Measurements from ENCODE around the gene TIMM13.
"Not testable (repeated sequence)": the region's sequence is repeated elsewhere in the genome, so short reads cannot be mapped to it uniquely, and the experiment has no call there.

The TIMM13 gene

DNA sequence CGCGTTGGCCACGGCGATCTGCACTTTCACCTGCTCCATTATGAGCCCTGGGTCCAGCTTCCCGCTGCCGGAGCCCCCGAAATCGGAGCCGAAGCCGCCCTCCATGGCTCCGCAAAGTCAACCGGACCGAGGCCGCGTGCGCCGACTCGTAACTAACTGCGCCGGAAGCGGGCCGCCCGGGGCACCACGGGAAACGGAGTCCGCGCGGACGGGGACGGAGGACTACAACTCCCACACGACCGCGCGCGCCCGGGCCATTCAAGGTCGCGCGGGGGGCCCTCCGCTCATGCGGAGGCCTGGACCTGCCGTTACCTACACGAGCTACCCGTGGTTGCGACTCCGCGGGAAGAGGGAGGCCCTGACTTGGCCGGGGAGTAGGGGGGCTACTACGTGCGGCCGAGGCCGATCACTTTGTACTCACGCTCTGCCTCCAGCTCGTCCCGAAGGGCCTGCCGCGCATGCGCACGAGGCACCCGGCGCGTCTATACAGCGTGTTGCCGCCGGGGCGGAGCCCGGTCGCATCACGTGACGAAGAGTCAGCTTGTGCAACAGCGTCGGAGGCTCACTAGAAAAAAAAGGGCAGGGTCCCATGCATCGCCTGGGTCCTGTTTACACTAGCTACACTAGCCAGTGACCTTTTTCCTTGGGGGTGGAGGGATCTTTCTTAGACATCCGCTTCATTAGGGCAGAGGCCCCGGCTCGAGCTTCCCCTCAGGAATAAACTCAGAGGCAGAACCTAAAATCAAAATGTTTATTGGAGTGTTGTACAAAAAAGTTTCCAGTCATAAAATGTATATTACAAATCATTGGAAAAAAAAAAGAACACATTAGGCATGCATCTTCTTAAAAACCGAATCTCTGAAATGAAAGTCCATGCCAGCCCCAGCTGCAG is at the start of gene TIMM13:
Gene TIMM13, minus strand, starts transcription at position 158 of the 892 bp plus-strand sequence. Its CDS starts 53 bp downstream, at position 105.
- DNase-seq (ENCODE audit: low spot score) = peak; percentile 98

DNA sequence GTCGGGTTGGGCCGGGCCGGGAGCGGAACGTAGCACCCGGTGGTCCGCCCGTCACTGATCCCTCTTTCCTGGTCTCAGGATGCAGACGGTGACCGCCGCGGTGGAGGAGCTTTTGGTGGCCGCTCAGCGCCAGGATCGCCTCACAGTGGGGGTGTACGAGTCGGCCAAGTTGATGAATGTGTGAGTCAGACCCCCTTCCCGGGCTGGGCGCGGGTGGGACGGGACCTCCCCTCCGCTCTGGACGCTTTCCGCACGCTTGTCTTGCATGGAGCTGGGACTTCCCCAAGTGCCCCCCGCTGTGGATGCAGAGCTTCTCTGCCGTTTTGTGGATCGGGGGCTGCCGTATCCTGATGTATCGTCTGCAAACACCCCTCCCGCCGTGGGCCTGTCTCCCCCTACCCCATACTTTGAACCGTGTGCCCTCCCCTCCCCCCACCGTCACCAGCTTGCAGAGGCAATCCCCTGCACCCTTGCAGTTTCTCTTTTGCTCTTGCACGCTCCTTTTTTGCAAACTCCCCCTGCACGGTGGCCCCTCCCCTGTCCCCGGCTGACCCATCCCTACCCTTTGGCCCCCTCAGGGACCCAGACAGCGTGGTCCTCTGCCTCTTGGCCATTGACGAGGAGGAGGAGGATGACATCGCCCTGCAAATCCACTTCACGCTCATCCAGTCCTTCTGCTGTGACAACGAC is 49.2 kb upstream of the TIMM13 start:
- peak; percentile 75 for DNase-seq (ENCODE audit: low spot score)

DNA sequence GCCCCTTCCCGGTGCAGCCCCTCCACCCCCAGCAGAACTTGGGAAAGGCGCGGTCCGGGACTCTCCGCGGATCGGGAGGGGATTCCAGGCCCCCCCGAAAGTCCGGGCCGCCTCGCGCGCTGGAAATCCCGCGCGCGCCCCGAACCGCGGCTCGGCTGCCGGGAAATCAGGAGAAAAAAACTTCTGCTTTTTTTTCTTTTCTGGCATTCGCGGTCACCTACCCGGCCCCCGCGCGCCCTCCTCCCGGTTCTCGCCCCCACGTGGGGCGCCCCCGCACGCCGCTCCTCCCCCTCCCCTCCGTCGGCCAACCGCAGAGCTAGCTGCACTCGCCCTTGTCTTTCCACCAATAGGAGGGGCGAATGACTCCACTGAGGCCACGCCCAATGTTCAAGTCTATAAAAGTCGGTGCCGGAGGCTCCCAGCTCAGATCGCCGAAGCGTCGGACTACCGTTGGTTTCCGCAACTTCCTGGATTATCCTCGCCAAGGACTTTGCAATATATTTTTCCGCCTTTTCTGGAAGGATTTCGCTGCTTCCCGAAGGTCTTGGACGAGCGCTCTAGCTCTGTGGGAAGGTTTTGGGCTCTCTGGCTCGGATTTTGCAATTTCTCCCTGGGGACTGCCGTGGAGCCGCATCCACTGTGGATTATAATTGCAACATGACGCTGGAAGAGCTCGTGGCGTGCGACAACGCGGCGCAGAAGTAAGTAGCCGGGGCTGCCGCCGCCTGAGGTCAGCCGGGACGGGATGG is 48.5 kb upstream of the TIMM13 start, which contains the start of gene GADD45B:
Gene GADD45B, plus strand, starts transcription at position 426 of the 749 bp plus-strand sequence. Its CDS starts 232 bp downstream, at position 658.
- DNase-seq (ENCODE audit: low spot score) = peak; percentile 95

DNA sequence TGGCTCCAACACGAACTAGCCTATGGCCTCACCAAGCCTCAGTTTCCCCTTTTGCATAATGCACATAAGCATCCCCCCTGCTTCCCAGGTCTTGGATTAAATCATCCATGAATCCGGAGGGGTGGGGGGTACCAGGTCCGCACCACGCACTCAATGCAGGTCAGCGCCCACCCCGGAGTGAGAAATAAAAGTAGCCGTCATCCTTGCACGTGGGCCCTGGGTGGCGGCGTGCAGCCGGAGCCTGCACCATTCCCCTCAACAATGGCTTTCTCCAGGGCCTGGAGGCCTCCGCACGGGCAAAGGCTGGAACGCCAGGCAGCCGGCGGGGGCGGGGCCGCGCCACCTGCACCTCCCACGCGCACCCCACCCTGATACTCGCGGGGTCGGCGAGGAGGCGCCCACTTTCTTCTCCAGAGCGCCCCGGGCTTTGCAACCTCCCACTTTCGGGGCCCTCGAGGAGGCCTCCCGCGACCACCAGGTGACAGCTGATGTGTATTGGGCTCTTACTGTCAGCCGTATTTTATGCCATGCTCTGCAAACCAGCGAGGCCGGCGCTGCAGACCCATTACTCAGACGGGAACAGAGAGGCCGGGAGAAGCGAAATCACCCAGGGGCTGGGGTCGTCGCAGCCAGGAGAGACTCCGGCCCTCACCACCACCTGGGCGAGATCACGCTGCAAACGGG is 47.8 kb upstream of the TIMM13 start:
- DNase-seq (ENCODE audit: low spot score) = peak; percentile 71

DNA sequence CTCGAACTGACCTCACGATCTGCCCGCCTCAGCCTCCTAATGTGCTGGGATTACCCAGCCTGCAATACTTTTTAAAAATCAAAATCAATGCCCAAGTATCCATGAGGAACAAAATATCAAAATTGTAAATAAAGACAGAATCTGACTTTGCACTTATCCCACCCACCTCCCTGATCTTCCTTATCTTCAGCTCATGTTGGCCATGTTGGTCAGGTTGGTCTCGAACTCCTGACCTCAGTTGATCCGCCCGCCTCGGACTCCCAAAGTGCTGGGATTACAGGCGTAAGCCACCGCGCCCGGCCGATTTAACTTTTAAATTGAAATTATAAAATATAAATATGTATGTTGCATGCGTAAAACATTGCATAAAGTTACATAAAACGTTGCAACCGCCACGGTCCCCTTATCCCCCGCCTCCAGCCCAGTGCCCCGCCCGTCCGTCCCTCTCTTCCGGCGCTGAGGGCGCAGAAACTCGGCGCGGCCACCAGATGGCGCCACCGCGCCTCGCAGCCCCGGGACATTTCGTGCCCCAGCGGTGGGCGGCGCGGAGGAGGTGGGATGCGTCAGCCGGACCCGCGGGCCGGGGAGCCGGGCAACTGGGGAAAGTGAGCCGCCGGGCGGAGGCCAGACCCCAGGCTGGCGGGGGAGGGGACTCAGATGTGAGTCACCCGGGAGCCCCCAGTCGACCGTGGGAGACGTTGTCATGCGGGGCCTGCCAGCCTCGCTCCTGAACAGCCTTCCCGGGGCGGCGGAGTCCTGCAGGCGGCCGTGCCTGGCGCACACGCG is 47.0 kb upstream of the TIMM13 start:
- DNase-seq (ENCODE audit: low spot score) = peak; percentile 93

DNA sequence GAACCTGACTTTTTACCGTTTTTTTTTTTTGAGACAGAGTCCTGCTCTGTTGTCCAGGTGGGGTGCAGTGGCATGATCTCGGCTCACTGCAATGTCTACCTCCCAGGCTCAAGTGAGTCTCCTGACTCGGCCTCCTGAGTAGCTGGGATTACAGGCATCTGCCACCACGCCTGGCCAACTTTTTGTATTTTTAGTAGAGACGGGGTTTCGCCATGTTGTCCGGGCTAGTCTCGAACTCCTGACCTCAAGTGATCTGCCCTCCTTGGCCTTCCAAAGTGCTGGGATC is 42.5 kb upstream of the TIMM13 start:
- not testable (repeated sequence) for DNase-seq (ENCODE audit: low spot score)

DNA sequence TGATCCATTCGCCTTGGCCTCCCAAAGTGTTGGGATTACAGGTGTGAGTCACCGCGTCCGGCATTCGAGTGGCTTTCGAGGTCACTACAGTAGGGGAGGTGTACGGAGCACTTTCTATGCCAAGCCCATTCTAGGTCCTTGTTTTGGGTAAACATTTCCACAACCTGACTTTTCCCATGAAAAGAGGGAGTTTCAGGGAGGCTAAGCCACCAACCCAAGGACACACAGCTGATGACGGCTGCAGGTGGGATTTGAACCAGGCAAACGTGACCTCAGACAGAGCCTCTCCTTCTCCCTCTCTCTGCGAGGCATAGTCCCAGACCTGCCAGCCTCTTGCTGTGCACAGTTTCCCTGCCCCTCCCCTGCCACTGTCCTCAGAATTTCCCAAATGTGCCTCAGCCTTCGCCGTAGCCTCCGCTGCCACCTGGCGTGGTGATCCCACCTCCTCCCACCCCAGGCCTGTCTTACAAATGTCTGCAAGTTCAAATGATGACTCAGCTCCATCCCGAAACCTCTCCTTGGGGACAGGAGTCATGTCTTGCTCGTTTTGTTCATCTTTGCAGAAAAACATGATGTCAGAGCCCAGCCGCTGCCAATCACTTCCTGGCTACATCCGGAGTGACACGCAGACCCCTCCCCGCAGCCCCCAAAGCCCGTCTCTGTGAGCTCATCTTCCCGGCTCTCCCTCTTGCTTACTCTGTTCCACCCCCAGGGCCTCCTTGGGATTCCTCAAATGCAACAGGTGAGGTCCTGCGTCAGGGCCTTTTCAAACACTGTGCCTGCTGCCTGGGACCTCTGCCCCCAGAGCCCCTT is 41.9 kb upstream of the TIMM13 start:
- no peak for DNase-seq (ENCODE audit: low spot score)

DNA sequence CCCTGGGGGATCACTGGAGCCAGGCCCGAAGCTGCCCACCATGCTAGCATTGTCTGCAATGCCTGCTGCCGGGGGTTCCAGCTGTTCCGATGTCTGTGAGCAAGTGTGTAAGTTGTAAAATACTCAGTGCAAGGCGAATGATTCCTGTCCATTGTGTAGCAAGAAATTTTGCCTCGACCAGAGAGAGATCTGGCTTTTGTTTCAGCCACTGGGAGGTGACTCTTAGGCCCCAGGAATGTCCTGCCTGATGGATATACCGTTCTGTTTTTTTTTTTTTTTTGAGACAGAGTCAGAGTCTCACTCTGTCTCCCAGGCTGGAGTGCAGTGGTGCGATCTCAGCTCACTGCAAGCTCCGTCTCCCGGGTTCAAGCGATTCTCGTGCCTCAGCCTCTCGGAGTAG is 41.2 kb upstream of the TIMM13 start:
- no peak for DNase-seq (ENCODE audit: low spot score)

DNA sequence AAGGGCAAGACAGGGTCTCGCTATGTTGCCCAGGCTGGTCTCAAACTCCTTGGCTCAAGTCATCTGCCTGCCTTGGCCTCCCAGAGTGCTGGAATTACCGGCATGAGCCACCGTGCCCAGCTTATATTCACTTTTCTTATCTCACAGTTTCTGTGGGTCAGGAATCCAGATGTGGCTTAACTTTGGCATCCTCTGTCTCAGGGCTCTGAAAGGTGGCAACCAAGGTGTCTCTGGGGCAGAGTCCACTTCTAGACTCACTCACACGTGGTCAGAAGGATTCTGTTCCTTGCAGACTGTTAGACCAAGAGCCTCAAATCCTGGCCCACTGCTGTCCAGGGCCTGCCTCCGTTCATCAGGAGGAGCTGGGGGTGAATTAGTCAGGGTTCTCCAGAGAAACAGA is 37.0 kb upstream of the TIMM13 start:
- no peak for DNase-seq (ENCODE audit: low spot score)

DNA sequence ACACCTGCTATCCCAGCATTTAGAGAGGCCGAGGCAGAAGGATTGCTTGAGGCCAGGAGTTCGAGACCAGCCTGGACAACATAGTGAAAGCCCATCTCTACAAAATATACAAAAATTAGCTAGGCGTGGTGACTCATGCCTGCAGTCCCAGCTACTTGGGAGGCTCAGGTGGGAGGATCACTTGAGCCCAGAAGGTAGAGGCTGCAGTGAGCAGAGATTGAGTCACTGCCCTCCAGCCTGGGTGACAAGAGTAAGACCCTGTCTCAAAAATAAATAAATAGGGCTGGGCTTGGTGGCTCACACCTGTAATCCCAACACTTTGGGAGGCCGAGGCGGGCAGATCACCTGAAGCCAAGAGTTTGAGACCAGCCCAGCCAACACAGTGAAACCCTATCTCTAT is 36.3 kb upstream of the TIMM13 start:
- DNase-seq (ENCODE audit: low spot score) = not testable (repeated sequence)

DNA sequence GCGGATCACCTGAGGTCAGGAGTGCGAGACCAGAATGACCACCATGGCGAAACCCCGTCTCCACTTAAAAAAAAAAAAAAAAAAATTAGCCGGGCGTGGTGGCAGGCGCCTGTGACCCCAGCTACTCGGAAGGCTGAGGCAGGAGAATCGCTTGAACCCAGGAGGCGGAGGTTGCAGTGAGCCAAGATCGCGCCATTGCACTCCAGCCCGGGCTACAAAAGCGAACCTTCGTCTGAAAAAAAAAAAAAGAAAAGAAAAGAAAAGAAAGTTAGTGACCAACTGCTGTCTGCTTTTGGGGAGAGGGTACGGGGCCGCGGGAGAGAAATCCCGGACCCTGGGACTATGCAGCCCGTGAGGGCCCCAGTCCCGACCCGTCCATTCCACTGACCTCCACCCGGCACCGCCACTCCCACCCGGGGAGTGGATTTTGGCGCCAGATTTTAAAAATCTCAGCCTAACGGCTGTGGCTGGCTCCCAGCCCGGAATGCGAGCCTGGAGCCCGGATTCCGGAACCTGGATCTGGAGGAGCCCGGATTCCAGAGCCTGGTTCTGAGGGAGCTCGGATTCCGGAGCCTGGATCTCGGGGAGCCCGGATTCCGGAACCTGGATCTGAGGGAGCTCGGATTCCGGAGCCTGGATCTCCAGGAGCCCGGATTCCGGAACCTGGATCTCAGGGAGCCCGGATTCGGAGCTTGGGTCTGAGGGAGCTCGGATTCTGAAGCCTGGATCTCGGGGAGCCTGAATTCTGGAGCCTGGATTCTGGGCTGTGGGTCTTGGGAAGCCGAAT is 35.4 kb upstream of the TIMM13 start:
- peak; percentile 96 for DNase-seq (ENCODE audit: low spot score)

DNA sequence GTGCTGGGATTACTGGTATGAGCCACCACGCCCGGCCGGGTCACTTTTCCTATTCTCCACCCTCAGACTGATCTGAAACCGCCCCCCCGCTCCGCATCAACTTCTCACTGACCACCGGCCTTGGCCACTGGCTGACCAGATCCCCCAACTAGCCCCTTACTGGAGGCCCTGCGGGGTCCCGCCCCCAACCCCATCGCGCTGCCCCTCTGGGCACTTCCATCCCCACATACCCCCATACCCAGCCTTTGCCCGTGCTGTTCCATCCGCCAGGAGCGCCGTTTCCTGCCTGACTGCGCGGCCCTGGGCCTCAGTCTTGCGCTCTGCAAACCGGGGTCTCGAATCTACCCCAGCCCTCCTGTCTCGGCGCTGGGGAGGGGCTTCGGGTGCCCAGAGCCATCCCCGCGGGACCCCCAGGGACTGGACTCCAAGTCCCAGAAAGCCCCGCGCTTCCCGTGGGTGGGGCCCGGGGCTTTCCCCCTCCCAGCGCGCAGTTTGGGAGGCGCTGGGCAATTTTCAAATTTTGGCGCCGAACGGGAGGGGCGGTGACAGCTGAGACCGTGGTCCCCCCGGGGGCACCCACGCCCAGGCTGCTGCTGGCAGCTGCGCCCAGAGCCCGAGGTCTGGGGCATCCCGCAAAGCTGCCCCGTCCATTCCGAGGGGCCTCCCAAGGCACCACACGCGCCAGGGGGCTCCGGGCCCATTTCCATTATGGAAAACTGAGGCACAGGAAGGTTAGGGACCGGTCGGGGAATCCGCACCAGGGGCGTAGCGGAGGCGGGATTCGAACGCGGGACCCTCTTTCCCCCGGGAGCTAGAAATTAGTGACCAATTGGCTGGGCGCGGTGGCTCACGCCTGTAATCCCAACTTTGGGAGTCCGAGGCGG is 34.6 kb upstream of the TIMM13 start:
- DNase-seq (ENCODE audit: low spot score) = peak; percentile 75

DNA sequence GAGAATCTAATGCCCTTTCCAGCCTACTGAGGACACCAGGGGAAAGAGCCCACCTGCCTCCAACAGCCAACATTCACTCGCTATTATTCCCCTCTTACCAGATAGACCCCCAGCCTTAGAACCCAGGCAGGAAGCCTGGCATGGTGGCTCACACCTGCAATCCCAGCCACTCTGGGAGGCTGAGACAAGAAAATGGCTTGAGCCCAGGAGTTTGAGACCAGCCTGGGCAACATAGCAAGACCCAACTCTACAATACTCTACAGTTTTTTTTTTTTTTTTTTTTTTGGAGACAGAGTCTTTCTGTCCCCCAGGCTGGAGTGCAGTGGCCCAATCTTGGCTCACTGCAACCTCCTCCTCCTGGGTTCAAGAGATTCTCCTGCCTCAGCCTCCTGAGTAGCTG is 32.9 kb upstream of the TIMM13 start:
- no peak for DNase-seq (ENCODE audit: low spot score)

DNA sequence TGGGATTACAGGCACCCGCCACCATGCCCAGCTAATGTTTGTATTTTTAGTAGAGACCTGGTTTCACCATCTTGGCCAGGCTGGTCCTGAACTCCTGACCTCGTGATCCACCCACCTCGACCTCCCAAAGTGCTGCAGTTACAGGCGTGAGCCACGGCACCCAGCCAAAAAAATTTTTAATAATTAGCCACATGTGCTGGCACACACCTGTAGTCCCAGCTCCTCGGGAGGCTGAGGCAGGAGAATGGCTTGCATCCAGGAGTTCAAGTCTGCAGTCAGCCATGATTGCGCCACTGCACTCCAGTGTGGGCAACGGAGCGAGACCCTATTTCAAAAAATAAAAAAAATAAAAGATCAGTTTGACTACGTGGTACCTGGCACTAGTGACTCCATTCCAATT is 31.4 kb upstream of the TIMM13 start:
- DNase-seq (ENCODE audit: low spot score) = not testable (repeated sequence)

DNA sequence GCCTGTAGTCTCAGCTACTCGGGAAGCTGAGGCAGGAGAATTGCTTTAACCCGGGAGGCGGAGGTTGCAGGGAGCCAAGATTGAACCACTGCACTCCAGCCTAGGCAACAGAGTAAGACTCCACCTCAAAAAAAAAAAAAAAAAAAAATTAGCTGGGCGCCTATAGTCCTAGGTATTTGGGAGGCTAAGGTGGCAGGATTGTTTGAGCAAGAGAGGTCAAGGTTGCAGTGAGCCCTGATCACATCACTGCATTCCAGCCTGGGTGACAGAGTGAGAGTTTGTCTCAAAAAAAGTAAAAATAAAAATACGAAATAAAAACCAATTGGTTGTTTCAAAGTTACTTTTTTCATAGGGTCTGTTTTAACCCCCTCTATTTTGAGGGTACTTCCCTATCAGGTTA is 30.7 kb upstream of the TIMM13 start:
- no peak for DNase-seq (ENCODE audit: low spot score)

DNA sequence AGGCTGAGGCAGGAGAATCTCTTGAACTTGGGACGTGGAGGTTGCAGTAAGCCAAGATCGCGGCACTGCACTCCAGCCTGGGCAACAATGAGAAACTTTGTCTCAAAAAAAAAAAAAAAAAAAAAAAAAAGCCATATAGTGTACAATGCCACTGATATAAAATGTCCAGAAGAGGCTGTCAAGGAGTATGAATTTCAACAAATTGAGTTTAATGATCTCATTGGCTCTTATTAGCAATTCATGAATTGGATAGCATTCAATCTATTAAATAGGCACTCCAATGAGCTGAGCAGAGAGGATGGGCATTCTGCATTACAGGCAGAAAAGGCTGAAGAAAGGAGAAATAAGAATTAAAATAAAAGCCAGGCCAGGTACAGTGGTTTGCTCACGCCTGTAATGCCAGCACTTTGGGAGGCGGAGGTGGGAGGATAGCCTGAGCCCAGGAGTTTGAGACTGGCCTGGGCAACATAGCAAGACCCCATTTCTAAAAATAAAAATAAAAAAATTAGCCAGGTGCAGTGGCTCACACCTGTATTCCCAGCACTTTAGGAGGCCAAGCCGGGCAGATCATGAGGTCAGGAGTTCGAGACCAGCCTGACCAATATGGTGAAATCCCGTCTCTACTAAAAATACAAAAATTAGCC is 30.1 kb upstream of the TIMM13 start:
- no peak for DNase-seq (ENCODE audit: low spot score)

DNA sequence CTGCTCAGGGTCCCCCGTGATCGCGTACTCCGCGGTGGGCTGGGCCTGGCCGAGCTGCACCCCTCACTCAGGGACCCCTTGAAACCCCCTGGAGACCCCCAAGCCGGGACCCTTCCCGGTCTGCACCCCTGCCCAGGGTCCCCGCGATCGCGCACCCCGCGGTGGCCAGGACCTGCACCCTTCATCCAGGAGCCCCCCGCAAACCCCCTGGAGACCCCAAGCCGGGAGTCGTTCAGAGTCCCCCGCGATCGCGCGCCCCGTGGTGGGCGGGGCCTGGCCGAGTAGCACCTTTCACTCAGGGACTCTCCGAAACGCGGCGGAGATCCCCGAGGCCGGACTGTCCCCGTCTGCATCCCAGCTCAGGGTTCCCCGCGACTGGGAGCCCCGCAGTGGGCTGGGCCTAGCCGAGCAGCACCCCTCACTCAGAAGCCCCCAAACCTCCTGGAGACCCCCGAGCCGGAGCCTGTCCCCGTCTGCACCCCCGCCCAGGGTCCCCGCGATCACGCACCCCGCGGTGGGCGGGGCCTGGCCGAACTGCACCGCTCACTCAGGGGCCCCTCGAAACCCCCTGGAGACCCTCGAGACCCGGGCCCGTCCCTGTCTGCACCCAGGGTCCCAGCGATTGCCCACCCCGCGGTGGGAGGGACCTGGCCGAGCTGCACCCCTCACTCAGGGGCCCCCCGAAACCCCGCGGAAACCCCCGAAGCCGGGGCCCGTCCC is 28.6 kb upstream of the TIMM13 start:
- DNase-seq (ENCODE audit: low spot score) = no peak
